HG02678 (cell line): ENCODE results near the gene LIPF.
"Not testable (repeated sequence)": the region's sequence is repeated elsewhere in the genome, so short reads cannot be mapped to it uniquely, and the experiment has no call there.

ENCODE experiments used
- ATAC-seq: cut with Tn5 transposase; IDR thresholded peaks from one replicate; pipeline ENCODE4 v1.9.1; 2021; ENCODE audit warnings: mild to moderate bottlenecking, moderate library complexity; ENCODE audit not compliant: unreplicated experiment

LIPF gene

GRCh38 chr10:88676283-88677060, 12.2 kb downstream of the LIPF start:
- no peak for ATAC-seq

DNA sequence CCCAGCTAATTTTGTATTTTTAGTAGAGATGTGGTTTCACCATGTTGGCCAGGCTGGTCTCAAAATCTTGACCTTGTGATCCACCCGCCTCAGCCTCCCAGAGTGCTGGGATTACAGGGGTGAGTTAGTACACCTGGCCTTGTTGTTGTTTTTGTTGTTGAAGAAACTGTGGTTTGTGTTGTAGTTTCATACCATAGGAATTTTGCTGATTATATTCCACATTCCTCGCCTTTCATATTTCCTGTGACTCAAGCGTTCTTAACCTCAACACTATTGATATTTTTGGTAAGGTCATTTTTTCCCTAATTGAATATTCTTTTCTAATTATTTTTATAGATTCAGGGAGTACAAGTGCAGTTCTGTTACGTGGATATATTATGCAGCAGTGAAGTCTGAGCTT, 16.7 kb downstream of the LIPF start:
- ATAC-seq, result no peak

DNA sequence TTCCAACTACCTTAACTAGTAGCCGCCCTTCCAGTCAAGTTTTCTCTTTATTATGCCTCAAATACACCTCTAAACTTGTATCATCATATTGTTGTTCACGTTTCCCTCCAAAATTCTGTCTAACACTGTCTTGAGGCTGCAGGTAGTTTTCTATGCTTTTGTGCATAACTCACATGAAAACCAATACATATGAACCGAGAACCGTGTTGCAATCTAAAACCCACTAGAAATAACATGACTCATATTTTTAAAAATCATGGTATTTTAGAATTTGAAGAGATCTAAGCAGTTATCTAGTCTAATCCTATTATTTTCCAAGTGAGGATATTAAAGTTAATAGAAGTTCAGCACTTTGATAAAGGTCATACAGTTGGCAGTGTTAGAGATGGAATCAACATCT, 18.2 kb downstream of the LIPF start:
- no peak for ATAC-seq

GRCh38 chr10:88687853-88688467, 23.7 kb downstream of the LIPF start:
- ATAC-seq, result no peak

DNA sequence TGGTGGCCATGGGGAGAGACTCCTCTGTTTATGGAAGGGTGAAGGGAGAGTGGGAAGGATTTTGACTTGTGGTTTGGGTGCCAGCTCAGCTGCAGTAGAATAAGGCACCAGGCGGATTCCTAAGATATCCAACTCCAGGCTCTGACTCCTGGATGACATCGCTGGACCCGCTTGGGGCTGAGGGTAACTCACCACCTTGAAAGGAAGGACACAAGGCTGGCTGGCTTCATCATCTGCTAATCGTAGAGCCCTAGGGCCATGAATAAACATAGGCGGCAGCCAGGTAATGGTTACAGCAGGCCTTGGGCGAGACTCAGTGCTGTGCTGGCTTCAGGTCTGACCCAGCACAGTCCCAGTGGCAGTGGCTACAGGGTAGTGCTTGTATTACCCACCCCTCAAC, 25.1 kb downstream of the LIPF start:
- ATAC-seq, result no peak

GRCh38 chr10:88693392-88694020, 29.3 kb downstream of the LIPF start:
- ATAC-seq, result no peak

DNA sequence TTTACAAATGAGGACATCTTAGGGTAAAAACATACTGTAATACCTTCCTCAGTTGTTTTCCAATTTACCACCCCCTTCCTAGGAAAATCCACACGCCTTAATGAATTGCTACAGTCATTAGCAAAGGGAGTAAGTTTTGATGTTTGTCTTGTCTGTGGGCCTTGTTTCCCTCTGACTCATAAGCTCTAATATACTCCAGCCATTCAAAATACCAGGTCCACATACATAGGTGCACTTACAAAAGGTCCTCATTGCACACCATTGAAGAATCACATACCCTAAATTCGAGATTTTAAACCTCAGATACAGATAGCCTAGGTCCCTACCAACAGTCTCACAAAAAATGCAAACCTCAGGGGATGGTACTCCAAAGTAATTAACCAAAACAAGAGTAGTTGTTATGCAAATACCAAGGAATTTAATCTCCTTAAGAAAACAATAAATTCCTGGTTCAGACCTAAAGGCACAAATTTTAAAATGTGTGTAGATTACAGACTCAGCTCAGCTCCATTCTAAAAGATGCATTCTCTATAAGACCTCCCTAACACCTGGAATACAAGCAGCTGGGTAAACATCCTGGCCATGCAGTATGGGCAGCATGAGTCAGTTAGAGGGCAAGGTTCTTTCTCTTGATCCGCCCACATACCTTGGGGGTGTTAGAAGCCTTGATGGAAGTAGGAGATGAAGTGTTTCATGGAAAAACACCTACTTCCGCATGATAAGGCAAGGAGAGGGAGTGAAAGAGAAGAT, 38.8 kb downstream of the LIPF start:
- ATAC-seq, result no peak

DNA sequence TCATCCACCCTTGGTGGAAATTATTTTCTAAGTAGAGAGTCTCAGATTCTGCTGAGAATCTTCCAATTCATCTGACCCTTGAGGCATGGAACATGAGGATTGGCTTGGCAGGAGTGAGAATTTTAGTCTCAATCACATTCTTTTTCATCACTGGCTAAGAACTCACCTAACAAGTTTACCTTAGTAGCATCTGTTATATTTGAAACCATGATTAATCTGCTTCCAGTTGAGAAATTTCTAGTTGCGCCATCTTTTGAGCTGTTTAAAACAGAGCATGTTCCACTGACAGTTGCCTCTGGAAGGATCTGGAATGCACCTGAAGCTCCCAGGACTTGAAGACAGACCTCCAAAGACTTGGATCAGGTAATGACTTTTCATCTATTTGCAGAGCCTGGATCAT, 41.7 kb downstream of the LIPF start, which contains the start of gene LIPK:
LIPK (plus strand) TSS at position 292 of the 400 bp plus-strand sequence. CDS start 18,295 bp downstream, outside the sequence.
- no peak for ATAC-seq

GRCh38 chr10:88707429-88708155, 43.4 kb downstream of the LIPF start:
- ATAC-seq, result no peak

DNA sequence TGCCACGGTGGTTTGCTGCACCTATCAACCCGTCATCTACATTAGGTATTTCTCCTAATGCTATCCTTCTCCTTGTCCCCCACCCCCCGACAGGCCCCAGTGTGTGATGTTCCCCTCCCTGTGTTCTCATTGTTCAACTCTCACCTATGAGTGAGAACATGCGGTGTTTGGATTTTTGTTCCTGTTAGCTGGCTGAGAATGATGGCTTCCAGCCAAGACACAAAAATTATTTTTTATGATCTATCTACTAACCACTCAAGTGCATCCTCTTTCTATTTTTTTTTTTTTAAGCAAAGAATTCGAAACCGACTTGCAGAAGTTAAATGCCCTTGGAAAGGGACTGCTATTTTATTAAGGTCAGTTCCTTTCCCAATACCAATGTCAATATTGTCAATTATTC, 45.1 kb downstream of the LIPF start:
- not testable (repeated sequence) for ATAC-seq

GRCh38 chr10:88715517-88715916, 51.3 kb downstream of the LIPF start:
- ATAC-seq, result no peak

- ATAC-seq, result no peak
Measured at GRCh38 chr10:88721392-88721791, 57.1 kb downstream of the LIPF start.

DNA sequence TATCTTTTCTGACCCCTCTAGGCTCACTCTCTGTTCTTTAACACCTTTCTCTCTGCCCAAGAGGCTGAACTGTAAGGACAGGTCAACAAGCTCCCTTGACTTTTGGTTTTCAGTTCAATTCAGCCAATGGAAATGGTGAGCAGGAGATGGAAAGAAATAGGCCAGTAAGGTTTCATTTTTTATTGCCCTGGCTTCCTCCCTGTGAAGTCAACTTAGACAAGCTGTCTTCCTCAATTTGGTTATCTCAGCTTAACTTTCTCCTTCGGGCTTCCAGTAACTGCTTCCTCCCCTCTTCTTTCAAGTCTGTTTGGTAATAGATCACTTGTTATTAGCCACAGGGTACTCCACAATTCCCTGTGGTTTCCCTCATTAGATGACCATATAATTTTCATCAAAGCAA, 61.6 kb downstream of the LIPF start:
- peak; percentile 53 for ATAC-seq

- ATAC-seq, result no peak
Measured at GRCh38 chr10:88728107-88728763, 64.0 kb downstream of the LIPF start.
